Esophagus (tissue), 2 donors: ENCODE data around the gene RTBDN. TPM values are rescaled to one million over a fixed set of nuclear protein-coding genes. Genes with fewer than 3 reads are reported as not detected.

Source experiments
- polyA plus RNA-seq, 2 donors: library from polyadenylated mRNA; stranded (reverse); fragments of 200-250 nt; gene quantifications; one replicate each; pipeline ENCODE4 v1.2.3, GENCODE V29; 2013
- donor health status: healthy with polysubstance abuse.
- donor health status: Bipolar disorder and iron deficiency.

RTBDN gene
- polyA plus RNA-seq, 2 donors, result not detected

Other genes starting within 250 kb of the RTBDN start
- gene ZNF490, start 223.8 kb downstream of the RTBDN start, polyA plus RNA-seq, result under 1 TPM; 0.36 to 0.61 TPM
- gene ZNF791, start 223.7 kb downstream of the RTBDN start, polyA plus RNA-seq, result 1 to 10 TPM; 5.1 to 8.1 TPM
- 10 to 100 TPM; 22.6 to 26.6 TPM for gene MAN2B1, start 167.8 kb downstream of the RTBDN start, polyA plus RNA-seq
- 10 to 100 TPM in 1 of 2 donors, 1 to 10 TPM in 1; 8.9 to 14.4 TPM for gene WDR83, start 167.8 kb downstream of the RTBDN start, polyA plus RNA-seq
- gene DHPS, start 152.7 kb downstream of the RTBDN start, polyA plus RNA-seq, result 10 to 100 TPM; 45.5 to 51.3 TPM
- gene GNG14, start 146.6 kb downstream of the RTBDN start, polyA plus RNA-seq, result not detected
- 10 to 100 TPM in 1 of 2 donors, 1 to 10 TPM in 1; 5.0 to 12.3 TPM for gene FBXW9, start 137.9 kb downstream of the RTBDN start, polyA plus RNA-seq
- gene TNPO2, start 110.6 kb downstream of the RTBDN start, polyA plus RNA-seq, result 10 to 100 TPM; 29.7 to 37.2 TPM
- gene TRIR, start 99.9 kb downstream of the RTBDN start, polyA plus RNA-seq, result 100 to 1,000 TPM; 212 to 215 TPM
- 10 to 100 TPM; 46.2 to 74.1 TPM for gene GET3, start 97.1 kb downstream of the RTBDN start, polyA plus RNA-seq
- under 1 TPM; 0.06 TPM for gene BEST2, start 82.8 kb downstream of the RTBDN start, polyA plus RNA-seq
- gene HOOK2, start 59.0 kb downstream of the RTBDN start, polyA plus RNA-seq, result 100 to 1,000 TPM in 1 of 2 donors, 10 to 100 TPM in 1; 47.9 to 103 TPM
- 100 to 1,000 TPM; 175 to 339 TPM for gene JUNB, start 43.1 kb downstream of the RTBDN start, polyA plus RNA-seq
- 100 to 1,000 TPM; 157 to 323 TPM for gene PRDX2, start 32.8 kb downstream of the RTBDN start, polyA plus RNA-seq
- gene THSD8, start 32.5 kb downstream of the RTBDN start, polyA plus RNA-seq, result 1 to 10 TPM; 2.8 to 8.4 TPM
- gene RNASEH2A, start 28.0 kb downstream of the RTBDN start, polyA plus RNA-seq, result 10 to 100 TPM in 1 of 2 donors, 1 to 10 TPM in 1; 6.9 to 20.8 TPM
- gene MAST1, start 3.9 kb upstream of the RTBDN start, polyA plus RNA-seq, result under 1 TPM; 0.18 to 0.22 TPM
- 10 to 100 TPM in 1 of 2 donors, 1 to 10 TPM in 1; 7.8 to 15.9 TPM for gene DNASE2, start 46.9 kb upstream of the RTBDN start, polyA plus RNA-seq
- not detected for gene KLF1, start 52.6 kb upstream of the RTBDN start, polyA plus RNA-seq
- gene GCDH, start 56.6 kb upstream of the RTBDN start, polyA plus RNA-seq, result 10 to 100 TPM; 14.3 to 21.0 TPM
- under 1 TPM; 0.20 to 0.59 TPM for gene SYCE2, start 84.7 kb upstream of the RTBDN start, polyA plus RNA-seq
- 10 to 100 TPM; 29.1 to 49.3 TPM for gene FARSA, start 99.1 kb upstream of the RTBDN start, polyA plus RNA-seq
- 100 to 1,000 TPM; 173 to 361 TPM for gene CALR, start 104.0 kb upstream of the RTBDN start, polyA plus RNA-seq
- 10 to 100 TPM; 73.9 to 81.0 TPM for gene RAD23A, start 111.3 kb upstream of the RTBDN start, polyA plus RNA-seq
- gene GADD45GIP1, start 122.6 kb upstream of the RTBDN start, polyA plus RNA-seq, result 10 to 100 TPM; 53.7 to 57.0 TPM
- not detected for gene DAND5, start 135.0 kb upstream of the RTBDN start, polyA plus RNA-seq
- gene NFIX, start 160.9 kb upstream of the RTBDN start, polyA plus RNA-seq, result 10 to 100 TPM; 26.9 to 38.5 TPM